H7 (cell line): ENCODE measurements around the gene PCAT7. TPM values are rescaled to one million over a fixed set of nuclear protein-coding genes. Genes with fewer than 3 reads are reported as not detected.
A peak's percentile ranks its signal among the peaks of the same experiment; 100 is the strongest.
"Not testable (repeated sequence)": the region's sequence is repeated elsewhere in the genome, so short reads cannot be mapped to it uniquely, and the experiment has no call there.

ENCODE experiments used
- DNase-seq: peaks from one replicate; pipeline ENCODE4 v3.0.0; 2012
- H3K27me3 ChIP-seq: 2 replicates; pipeline ENCODE4 v1.6.0; 2011; ENCODE audit warnings: mild to moderate bottlenecking, low read length; ENCODE audit not compliant: control insufficient read depth, insufficient read depth
- H3K36me3 ChIP-seq: replicated peaks from 2 replicates; pipeline ENCODE4 v1.5.1; 2011; ENCODE audit warnings: low read length; ENCODE audit not compliant: control insufficient read depth, insufficient read depth
- H3K4me3 ChIP-seq: 2 replicates; pipeline ENCODE4 v1.5.1; 2011; ENCODE audit warnings: low read depth, mild to moderate bottlenecking, control low read depth, low read length, moderate library complexity; ENCODE audit not compliant: insufficient read depth
- total RNA-seq: library from RNA; depleted of rRNA; stranded (reverse); fragments of >200 nt; shearing (Covaris generic); gene quantifications from 2 replicates; pipeline ENCODE4 v1.2.3, GENCODE V29; 2014

PCAT7 gene
- total RNA-seq, 1 experiment from 2014 or later = 1.3 TPM

- Histone ChIP-seq H3K27me3 (no peaks in the 10 kb centered on the region), H3K4me3 (no peak overlapping the region), H3K36me3 (no peaks in the 10 kb centered on the region)
- DNase-seq = no peak
Observed at GRCh38 chr9:94538908-94539307, 16.0 kb upstream of the PCAT7 start.

- not testable (repeated sequence) for H3K4me3 ChIP-seq, DNase-seq, H3K27me3 ChIP-seq, H3K36me3 ChIP-seq
Observed at GRCh38 chr9:94544335-94544734, 10.5 kb upstream of the PCAT7 start.

GRCh38 chr9:94545940-94546339 is 8.9 kb upstream of the PCAT7 start:
- no peak for DNase-seq
- Histone ChIP-seq H3K4me3 (no peak overlapping the region), H3K27me3 (no peaks in the 10 kb centered on the region), H3K36me3 (no peaks in the 10 kb centered on the region)

GRCh38 chr9:94553029-94553938 is 1.6 kb upstream of the PCAT7 start:
- Histone ChIP-seq H3K36me3 (no peaks in the 10 kb centered on the region), H3K4me3 (no peak overlapping the region), H3K27me3 (peaks cover 2% of the 10 kb centered on the region; the same call in 1 of the 2 replicates)
- peak; percentile 38 for DNase-seq

- H3K36me3 ChIP-seq = no peaks in the 10 kb centered on the region
- peak; percentile 38 for DNase-seq
- peak overlapping the region; percentile 80 for H3K4me3 ChIP-seq
- H3K27me3 ChIP-seq = peaks cover 2% of the 10 kb centered on the region; the same call in 1 of the 2 replicates
Observed at GRCh38 chr9:94554078-94554438, 825 bp upstream of the PCAT7 start.

GRCh38 chr9:94557376-94557775 is 2.5 kb downstream of the PCAT7 start:
- peaks cover 2% of the 10 kb centered on the region; the same call in 1 of the 2 replicates for H3K27me3 ChIP-seq
- no peak for DNase-seq
- H3K36me3 ChIP-seq = peaks cover 3% of the 10 kb centered on the region
- no peak overlapping the region for H3K4me3 ChIP-seq

GRCh38 chr9:94560237-94560636 is 5.4 kb downstream of the PCAT7 start:
- Histone ChIP-seq H3K4me3 (no peak overlapping the region), H3K27me3 (peaks cover 2% of the 10 kb centered on the region; the same call in 1 of the 2 replicates), H3K36me3 (peaks cover 3% of the 10 kb centered on the region)
- no peak for DNase-seq

- H3K4me3 ChIP-seq = no peak overlapping the region
- DNase-seq = no peak
- H3K27me3 ChIP-seq = no peaks in the 10 kb centered on the region
- H3K36me3 ChIP-seq = peaks cover 3% of the 10 kb centered on the region
Observed at GRCh38 chr9:94563548-94563947, 8.7 kb downstream of the PCAT7 start.

- H3K4me3 ChIP-seq, H3K36me3 ChIP-seq, DNase-seq, H3K27me3 ChIP-seq: not testable (repeated sequence)
Observed at GRCh38 chr9:94564279-94564678, 9.4 kb downstream of the PCAT7 start.

GRCh38 chr9:94566550-94566949 is 11.7 kb downstream of the PCAT7 start:
- H3K27me3 ChIP-seq = no peaks in the 10 kb centered on the region
- DNase-seq = no peak
- H3K36me3 ChIP-seq = peaks cover 2% of the 10 kb centered on the region; the same call in 1 of the 2 replicates
- no peak overlapping the region for H3K4me3 ChIP-seq

- H3K36me3 ChIP-seq = no peaks in the 10 kb centered on the region
- DNase-seq = no peak
- H3K27me3 ChIP-seq = no peaks in the 10 kb centered on the region
- no peak overlapping the region for H3K4me3 ChIP-seq
Observed at GRCh38 chr9:94567271-94567670, 12.4 kb downstream of the PCAT7 start.

- Histone ChIP-seq H3K27me3 (no peaks in the 10 kb centered on the region), H3K36me3 (no peaks in the 10 kb centered on the region), H3K4me3 (no peak overlapping the region)
- DNase-seq = no peak
Observed at GRCh38 chr9:94568250-94568889, 13.5 kb downstream of the PCAT7 start.

- DNase-seq = no peak
- Histone ChIP-seq H3K27me3 (no peaks in the 10 kb centered on the region), H3K4me3 (no peak overlapping the region), H3K36me3 (no peaks in the 10 kb centered on the region)
Observed at GRCh38 chr9:94568972-94569712, 14.3 kb downstream of the PCAT7 start.

- DNase-seq = no peak
- no peaks in the 10 kb centered on the region for H3K27me3 ChIP-seq
- H3K4me3 ChIP-seq = no peak overlapping the region
- H3K36me3 ChIP-seq = no peaks in the 10 kb centered on the region
Observed at GRCh38 chr9:94576131-94576530, 21.2 kb downstream of the PCAT7 start.
